ENCODE measurements around the gene GRIK2.
A peak's percentile ranks its signal among the peaks of the same experiment; 100 is the strongest.

GRIK2 gene

DNA sequence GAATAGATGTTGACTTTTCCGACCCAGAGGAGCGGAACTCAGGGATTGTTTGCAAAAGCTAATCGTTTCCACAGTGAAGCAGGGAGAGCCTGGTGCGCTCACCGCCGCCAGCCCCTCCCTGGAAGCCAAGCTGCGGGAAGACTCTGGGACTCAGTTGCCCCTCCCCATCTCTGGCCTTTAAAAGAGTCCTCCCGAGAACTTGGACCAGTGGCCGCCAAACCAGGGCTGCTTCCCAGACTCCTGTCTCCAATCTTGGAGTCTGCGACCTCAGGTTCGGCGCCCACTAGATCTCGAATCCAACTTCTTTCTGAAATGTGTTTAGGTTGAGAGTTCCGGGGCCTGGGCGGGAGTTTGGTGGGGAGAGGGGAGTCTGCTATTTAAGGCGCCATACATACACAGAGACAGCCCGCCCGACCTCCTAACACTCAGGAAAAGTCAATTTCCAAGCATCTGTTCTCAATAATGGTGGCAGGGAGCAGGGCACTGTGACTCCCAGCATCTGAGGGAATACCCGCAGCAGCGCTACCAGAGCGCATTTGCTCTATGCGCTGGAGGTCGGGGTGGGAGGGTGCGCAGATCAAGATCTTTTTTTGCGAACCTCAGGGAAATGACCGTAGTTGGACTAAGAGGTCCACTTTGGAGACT, 800 bp upstream of the GRIK2 start:
- peak overlapping the region; percentile 67 for H3K4me3 ChIP-seq (ENCODE audit: low read depth, low read length)
- in situ Hi-C loops (cut with HindIII; ENCODE audit: low pct_ligation_motif_present, low sequenced_read_pairs) = no loop called here
- H3K27me3 ChIP-seq (replicated peaks) = no peaks in the 10 kb centered on the region
- no peak for TF ChIP-seq CTCF (IDR thresholded peaks at IDR 0.05; ENCODE audit: low read depth, low read length, missing control alignments)
- H3K27ac ChIP-seq = no peak overlapping the region
- no peaks in the 10 kb centered on the region for H3K36me3 ChIP-seq (replicated peaks)
- no peak for DNase-seq

DNA sequence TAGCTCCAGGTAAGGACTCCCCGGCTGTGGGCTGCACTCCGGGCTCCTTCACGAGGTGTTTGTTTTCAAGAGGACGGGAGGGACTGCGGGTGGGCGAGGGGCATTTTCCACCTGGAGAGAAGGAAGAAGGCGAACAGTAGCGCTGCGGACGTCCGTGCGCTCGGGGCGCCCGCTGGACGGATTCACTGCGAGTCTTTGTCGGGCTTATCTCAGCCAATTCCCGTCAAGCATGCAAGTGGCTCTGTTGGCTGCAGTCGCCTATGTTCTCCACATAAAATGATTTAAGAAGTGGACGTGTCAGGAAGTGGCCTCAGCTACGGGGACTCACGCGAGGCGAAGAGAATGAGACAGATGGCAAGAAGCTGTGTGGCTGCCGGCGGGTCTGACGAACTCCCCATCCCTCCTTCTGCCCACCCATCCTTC, 332 bp downstream of the GRIK2 start:
- Histone ChIP-seq H3K4me3 (ENCODE audit: low read depth, low read length) (peak overlapping the region; percentile 67), H3K36me3 (replicated peaks) (no peaks in the 10 kb centered on the region), H3K27me3 (replicated peaks) (no peaks in the 10 kb centered on the region), H3K27ac (no peak overlapping the region)
- no peak for TF ChIP-seq CTCF (IDR thresholded peaks at IDR 0.05; ENCODE audit: low read depth, low read length, missing control alignments)
- peak; percentile 48 for DNase-seq
- in situ Hi-C loops (cut with HindIII; ENCODE audit: low pct_ligation_motif_present, low sequenced_read_pairs) = no loop called here

DNA sequence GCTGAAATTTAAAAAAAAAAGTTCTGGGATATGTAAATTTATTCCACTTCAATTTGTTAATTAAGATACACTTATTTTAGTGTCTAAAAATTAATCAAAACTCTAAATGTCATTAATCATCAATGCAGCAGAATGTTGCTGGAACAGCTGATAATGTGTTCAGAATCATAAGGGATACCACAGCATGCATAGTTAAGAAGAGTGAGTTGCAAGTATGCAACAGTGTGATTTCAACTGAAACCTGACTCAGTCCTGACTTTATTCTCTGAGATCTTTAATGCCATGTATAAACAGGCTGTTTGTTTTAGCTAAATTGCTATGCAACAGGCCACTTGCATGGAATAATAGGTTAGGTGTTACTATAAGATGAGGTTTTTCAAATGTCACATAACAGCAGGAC, 1.4 kb downstream of the GRIK2 start:
- no peak for TF ChIP-seq CTCF (IDR thresholded peaks at IDR 0.05; ENCODE audit: low read depth, low read length, missing control alignments)

DNA sequence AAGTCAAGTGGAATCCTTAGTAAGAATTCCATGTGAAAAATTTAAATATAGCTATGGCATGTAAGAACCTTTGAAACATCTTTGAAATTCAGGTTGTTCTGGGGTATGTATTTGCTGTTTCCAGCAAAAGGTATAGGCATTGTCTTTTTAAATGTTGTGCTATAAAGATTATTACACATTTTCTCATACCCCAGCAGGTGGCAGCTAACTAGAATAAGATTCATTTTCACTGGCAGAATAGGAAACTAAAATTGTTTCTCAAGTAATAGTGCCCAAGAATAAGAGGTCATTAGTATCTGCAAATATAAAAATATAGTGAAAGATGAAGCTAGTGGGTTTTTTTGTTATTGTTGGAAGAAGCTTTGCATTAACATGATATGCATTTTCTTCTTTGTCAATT, 1.8 kb downstream of the GRIK2 start:
- TF ChIP-seq CTCF (IDR thresholded peaks at IDR 0.05; ENCODE audit: low read depth, low read length, missing control alignments) = no peak
- H3K27me3 ChIP-seq (replicated peaks) = no peaks in the 10 kb centered on the region
- no peak overlapping the region for H3K4me3 ChIP-seq (ENCODE audit: low read depth, low read length)
- H3K27ac ChIP-seq = no peak overlapping the region
- H3K36me3 ChIP-seq (replicated peaks) = no peaks in the 10 kb centered on the region
- in situ Hi-C loops (cut with HindIII; ENCODE audit: low pct_ligation_motif_present, low sequenced_read_pairs) = no loop called here
- no peak for DNase-seq

More for the DNA sequence above, 1.4 kb downstream of the GRIK2 start:
- Histone ChIP-seq H3K27ac (no peak overlapping the region), H3K27me3 (replicated peaks) (no peaks in the 10 kb centered on the region), H3K36me3 (replicated peaks) (no peaks in the 10 kb centered on the region), H3K4me3 (ENCODE audit: low read depth, low read length) (no peak overlapping the region)
- in situ Hi-C loops (cut with HindIII; ENCODE audit: low pct_ligation_motif_present, low sequenced_read_pairs) = no loop called here
- DNase-seq = no peak

- Histone ChIP-seq H3K4me3 (ENCODE audit: low read depth, low read length) (no peak overlapping the region), H3K27ac (no peak overlapping the region), H3K27me3 (replicated peaks) (no peaks in the 10 kb centered on the region), H3K36me3 (replicated peaks) (no peaks in the 10 kb centered on the region)
- TF ChIP-seq CTCF (IDR thresholded peaks at IDR 0.05; ENCODE audit: low read depth, low read length, missing control alignments) = no peak
- DNase-seq = peak; percentile 61
- in situ Hi-C loops (cut with HindIII; ENCODE audit: low pct_ligation_motif_present, low sequenced_read_pairs) = no loop called here
These were observed 3.2 kb downstream of the GRIK2 start for GRCh38 chr6:101396548-101397173.

All from brain microvascular endothelial cell (primary cell).